ENCODE measurements around the gene SEC24B.

SEC24B gene

DNA sequence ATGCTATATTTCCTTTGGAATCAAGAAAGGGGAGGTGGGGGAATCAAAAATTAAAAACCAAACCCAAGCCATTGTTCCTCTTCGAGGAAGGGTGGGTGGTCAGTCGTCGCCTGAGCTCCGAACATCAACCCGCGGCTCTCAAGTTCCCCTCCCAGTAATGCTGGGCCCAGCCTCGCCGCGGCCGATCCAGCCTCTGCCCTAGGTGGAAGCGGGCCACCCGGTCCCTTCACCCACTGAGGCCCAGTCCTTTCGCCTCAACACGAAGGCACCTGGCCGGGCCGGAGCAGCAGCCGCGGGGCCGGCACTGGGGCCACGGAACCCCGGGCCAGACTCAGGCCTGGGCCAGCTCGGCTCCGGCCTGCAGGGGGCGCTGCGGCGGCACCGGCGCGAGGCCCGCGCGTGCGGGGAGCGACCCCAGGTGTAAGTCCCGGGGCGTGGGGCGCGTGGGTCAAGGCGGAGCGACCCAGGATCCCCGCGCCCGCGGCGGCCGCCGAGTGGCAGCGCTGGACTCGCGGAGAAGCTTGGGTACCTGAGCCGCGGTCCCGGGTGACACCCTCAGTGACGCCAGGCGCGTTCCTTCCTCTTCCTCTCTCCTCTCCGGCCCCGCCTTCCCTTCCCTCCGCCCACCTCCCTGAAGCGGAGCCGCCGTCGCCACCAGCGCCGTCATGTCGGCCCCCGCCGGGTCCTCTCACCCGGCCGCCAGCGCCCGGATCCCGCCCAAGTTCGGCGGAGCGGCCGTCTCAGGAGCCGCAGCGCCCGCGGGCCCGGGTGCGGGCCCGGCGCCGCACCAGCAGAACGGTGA, at the start of gene SEC24B:
SEC24B (plus strand) TSS at position 611 of the 802 bp plus-strand sequence; CDS start at position 666, 55 bp downstream.
- peak; percentile 92 for DNase-seq

DNA sequence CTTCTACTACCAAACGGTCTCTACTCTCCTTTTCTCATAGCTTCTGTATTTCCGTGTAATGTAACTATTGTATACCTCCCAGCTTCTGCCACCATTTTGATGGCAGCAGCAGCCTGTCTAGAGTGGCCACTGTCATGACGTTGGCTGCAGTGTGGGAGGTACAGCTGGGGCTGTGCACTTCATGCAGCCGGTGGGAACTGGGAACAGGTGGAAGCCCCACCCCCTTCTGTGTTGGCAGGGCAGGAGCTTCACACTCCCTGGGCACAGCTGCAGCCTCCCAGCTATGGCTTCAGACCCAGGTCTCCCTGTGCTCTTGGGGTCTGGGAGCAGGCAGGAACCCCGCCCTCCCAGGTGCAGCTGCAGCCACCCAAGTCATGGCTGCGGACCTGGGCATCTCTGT, 49.8 kb upstream of the SEC24B start:
- DNase-seq, result no peak

DNA sequence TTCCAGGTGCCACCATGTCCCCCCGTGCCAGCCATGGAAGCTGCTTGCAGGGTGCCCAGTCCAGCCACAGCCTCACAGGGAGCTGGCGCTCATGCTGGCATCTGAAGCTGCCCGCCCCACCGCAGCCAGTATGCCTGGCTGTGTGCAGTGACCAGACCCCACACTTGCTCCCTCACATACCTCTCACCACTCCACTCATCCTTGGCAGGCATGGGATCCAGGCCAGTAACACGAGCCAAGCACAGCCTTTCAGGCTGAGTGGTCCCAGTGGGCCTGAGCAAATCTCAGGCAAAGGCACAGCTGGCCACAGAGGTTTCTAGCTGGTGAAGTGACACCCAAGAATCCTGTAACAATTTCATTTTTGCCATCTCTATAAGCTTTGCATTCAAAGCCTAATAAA, 48.4 kb upstream of the SEC24B start:
- no peak for DNase-seq

DNA sequence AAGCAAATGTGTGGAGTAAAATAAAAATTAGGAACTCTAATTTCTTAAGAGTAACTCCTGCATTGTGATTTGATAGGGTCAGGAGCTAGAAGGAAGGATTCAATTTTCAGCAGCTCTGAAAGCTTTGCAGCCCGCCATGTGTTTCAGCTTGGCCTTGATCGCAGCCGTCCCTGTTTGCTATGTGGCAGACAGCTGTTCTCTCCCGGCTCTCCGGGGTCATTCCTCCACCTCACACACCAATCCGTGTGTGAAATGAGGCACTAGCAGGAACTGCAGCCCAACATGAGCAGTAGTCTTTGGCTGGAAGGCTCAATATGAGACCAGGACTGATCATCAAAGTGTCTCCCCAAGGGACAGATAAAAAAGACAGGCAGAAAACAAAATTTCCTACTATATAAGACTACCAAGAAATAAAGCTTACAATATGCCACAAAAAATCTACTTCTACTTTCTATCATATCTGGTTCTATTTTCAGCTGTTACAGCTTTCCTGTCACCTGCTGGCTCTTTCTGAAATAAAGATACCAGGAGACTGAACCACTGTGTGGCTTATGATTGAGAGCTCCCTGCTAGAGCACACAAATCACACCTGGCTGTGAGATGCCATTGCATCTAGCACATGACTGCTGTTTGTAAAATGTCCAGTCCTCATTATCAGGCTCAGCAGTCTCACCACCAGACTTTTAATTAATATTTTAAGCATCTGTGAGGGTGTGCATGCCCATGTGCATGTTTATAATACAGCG, 44.1 kb upstream of the SEC24B start:
- no peak for DNase-seq

DNA sequence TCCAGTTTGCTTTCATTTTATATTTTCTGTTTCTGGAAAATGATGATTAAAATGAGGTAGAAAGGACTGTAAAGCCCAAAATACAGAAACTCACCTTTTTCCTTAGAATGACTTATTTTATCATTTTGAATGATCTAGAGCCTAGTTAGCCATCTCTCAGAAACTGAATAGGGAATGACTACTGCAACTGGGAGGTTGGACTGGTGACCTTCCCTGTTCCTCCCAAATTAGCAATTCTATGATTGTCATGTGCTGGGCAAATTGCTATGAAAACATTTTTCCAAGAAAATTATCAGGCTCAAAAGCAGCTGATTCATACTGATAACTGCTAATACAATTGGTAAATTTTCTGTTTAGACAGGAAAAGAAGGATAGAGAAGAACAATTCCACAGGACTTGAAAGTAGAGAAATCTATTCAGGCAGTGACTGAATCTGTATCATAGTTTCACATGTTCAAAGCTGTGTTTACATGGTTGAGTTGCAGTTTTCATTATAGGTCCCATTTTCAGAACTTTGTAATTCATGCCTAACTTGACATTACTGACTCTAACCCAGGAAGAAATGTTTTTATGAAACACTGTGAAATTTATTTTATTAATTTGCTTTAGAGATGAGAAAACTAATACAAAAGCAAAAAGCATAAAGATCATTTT, 43.4 kb upstream of the SEC24B start:
- DNase-seq, result no peak

DNA sequence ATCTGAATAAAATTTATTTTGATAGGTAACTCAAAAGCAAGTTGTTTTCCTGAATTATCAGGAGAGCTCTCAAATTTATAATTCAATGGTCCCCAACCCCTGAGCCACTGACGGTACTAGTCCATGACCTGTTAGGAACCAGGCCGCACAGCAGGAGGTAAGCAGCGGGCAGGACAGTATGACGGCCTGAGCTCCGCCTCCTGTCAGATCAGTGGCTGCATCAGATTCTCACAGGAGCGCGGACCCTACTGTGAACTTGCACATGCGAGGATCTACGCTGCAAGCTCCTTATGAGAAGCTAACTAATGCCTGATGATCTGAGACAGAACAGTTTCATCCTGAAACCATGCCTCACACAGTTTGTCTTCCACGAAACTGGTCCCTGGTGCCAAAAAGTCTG, 37.9 kb upstream of the SEC24B start:
- DNase-seq, result no peak

DNA sequence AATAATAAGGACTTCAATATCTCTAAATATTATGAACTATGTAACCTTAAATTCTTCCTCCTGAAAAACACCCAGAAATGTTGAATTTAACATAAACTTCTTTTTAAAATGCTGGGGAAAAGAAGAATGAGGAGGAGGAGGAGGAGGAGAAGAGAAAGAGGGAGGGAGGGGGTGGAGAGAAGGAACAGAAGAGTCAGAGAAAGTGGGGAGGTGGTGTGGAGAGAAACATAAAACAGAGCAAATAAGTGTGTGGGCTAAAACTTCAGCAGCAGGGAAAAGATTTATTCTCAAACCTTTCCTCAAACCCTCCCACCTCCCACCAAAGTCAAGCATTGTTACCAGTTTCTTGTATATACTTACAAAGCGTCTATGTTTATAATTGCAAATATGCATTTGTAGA, 34.7 kb upstream of the SEC24B start:
- no peak for DNase-seq

DNA sequence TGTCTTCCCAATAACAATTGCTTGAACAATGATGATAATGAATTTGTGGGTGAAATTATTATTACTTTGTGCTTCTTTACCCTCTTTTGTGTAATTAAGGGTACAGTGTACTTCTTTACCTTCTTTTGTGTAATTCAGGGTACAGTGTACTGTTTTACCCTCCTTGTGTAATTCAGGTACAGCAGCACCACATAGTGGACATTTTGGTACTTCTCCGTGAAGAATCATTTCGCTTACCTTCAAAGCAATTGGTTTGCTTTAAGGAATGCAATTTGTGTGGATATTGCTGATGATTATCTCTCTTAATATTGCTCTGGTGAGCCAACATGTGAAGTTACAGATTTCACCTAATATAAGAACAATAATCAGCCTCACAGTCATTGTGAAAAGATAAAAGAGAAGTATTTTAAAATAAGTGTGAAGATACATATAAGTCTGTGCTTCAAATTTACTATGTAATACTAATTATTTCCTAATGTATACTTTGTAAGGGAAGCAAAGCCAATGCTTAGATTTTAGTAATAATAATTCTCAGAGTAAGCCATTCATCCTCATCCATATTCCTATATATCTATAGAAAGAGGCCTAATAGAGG, 27.2 kb upstream of the SEC24B start:
- DNase-seq, result peak; percentile 78

DNA sequence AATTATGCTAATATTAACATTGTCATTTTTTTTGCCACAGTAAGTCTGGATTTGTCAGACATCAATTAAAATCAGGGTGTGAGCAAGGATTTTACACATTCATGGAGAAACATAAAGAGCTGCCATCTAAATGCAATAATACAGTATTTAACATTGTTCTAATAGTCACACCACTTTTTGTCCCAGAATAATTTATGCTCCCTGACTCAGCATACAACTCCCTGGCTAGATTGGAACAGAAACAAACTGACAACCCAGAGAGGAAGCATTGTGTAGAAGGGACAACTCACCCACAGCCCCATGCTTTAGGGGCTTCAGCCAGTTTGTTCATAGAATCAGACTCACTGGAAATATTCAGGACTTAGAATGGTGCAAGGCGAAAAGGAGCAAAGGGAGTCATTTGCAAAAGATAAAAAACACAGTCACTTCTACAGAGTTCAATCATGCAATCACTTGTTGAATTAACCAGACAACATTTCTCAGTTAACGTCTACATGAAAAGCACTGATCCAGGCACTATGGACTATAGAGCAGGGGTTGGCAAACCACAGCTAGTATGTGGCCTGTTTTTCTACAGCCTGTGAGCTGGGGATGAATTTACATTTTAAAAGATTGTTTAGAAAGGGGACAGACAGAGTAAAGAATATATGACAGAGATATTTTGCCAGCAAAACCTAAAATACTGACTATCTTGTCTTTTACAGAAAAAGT, 26.4 kb upstream of the SEC24B start:
- DNase-seq, result no peak

DNA sequence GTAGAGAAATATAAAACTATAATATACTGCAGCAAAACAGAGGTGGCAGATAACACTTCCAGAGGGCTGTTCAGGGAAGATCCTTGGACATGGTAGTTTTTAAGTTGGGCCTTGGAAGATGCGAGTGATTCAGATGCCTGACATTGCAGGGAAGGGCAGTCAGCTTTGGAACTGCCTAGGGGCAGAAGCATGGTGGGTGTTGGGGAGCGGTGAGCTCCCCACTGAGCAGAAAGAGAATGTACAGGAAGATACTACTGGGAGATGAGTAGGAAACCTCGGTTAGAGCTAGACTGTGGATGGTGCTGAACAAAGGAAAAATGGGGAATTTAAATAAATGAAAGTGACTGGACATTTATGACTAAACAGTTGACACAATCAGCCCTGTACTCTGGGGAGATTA, 24.9 kb upstream of the SEC24B start:
- DNase-seq, result no peak

DNA sequence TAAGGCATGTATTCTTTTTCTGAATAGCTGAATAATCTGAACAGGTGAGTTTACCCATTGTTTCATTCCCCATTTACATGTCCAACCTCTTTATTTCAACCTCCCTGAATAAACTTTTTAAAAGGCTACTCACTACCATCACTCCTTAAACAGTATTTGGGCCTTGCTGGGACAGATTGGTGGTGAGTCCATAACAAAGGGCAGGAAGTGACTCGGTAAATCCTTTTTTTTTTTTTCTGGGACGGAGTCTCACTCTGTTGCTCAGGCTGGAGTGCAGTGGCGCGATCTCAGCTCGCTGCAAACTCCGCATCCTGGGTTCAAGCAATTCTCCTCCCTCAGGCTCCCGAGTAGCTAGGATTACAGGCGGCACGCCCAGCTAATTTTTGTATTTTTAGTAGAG, 23.4 kb upstream of the SEC24B start:
- no peak for DNase-seq

DNA sequence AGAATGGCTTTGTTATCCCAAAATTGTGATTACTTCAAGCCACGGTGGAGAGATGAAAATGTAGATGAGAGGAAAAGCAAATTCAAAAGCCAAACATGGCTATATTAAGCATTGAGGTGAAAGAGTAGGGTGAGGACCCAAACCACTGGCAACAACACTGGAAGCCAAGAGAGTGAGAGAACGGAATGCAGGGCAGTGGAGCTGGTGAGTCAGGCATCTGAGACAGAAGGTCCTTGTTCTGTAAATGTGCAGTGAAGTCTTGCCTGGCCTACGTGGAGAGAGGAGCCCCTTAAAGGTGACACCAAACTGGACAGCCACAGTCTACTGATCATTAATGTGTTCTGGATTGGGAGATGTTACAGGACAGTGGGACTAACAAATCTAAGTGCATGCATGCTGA, 22.8 kb upstream of the SEC24B start:
- no peak for DNase-seq

DNA sequence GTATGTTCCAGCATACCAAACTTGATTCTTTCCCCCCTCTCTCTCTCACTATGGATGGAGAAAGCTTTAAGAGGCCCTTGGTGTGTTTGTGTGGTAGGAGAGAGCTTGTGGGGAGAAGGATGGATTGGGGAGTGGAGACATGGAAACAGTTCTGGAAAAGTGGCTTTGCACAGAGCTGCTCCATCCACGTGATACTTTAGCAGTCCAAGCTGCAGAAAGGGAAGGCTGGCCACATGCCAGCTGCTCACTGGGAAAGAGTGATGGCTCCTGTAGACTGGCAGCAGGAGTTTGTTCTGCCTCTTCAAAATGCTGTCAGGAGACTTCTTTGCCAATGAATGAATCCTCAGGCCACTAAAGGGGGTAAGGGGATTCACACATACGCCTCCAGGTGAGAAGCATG, 21.7 kb upstream of the SEC24B start:
- DNase-seq, result no peak

DNA sequence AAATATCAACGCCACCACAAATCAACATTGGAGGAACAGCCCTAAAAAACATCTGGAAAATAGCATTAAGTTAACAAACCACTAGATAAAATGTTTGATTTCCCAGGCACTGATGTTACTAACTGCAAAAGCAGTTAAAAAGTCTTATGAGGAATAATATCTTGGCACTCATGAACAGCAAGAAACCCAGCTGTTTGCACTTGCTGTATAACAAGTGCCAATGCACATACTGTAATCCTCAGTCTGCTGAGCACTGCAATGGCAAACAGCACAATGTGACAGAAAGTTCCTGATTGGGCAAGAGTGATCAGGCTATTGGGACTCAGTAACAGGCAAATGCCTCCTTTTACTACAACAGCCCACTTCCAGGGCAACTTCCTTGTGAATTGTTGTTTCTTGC, 20.8 kb upstream of the SEC24B start:
- DNase-seq, result no peak

DNA sequence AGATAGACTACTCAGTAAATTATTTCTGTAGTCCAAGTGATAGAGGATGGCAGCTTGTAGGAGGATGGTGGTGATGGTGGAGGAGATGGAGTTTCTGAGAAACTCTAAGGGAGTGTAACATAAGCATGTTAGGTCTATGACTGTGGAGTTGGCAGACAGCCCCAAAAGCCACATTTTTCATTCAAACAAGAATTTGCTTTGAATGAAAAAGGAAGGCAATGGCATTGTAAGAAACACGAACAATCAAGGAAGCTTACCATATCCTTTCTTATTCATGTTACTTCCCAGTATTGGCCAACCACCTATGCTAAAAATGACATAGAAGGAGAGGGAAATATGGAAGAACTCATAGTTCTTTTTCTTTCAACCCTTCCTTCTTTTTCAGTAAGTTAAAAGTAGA, 18.7 kb upstream of the SEC24B start:
- no peak for DNase-seq

DNA sequence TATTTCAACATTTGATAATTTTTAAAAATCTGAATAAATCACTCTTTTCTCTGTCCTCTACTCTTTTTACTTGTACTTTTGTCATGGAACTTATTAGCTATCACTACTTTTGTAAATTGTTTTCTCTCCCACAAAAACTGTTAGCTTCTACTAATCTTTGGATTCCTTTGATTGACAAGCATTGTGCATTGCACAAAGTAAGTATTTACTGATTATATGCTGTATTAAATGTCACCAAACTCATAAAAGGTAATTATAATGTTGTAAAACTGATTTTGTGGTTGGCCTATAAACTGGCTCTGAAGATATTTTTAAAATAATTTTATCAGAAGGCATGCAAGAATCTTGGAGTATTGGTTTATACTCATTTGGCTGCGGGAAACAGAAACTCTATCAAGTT, 15.0 kb upstream of the SEC24B start:
- no peak for DNase-seq

DNA sequence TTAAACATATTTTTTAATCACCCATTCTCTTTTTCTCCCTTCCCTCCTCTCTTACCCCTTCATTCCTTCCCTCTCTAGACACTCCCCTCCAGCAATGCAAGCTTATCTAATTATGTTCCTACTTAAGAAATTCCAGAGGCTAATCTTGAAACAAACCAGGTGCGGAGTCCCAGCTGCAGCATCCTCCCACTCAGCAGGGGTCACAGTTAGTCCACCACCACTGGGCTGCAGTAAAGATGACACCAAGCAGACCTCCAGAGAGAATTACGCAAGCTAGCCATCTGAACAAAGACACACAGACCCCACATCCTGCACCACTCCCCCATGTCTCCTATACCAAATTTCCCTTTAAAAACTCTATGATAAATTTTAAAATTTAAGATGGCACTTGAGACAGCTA, 13.9 kb upstream of the SEC24B start:
- no peak for DNase-seq

DNA sequence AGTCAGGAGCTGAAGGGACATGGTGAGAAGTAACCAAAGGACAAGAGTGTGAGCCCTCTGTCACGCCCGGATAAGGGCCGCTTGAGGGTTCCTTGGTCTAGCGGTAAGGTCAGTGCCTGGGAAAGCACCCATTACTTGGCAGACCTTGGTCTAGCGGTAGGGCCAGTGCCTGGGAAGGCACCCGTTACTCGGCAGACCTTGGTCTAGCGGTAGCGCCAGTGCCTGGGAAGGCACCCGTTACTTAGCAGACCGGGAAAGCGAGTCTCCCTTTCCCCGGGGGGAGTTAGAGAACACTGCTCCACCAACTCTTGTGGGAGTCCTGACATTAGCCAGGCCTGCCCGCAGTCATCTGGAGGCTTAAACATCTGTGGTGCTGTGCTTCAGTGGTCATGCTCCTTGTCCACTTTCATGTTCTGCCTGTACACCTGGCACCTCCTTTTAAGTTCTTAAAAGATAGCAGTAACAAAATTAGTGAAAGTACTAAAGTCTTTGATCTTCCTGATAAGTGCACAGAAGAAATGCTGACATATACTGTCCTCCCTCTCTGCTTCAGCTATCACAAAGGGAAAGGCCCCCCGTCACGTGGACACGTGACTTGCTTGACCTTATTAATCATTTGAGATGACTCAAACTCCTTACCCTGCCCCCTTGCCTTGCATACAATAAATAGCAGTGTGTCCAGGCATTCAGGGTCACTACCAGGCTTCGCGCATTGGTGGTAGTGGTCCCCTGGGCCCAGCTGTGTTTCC, 9.3 kb upstream of the SEC24B start:
- DNase-seq, result no peak

DNA sequence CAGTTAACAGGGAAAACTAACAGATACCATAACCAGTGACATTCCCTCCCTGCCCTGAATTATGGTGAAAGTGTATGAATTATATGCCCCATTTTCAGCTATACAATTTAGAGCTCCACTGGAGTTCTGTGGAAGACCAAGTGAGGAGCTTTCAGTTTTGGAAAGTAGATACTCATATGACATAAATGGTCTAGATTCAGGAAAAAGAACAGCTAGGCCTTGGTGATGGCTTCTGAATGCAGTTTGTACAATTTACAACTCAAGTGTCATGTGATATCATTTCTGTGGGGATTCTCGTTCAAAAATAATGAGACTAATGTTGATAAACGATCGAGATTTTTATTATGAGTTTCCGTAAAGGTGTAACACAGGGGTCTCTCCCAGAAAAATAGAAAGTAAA, 8.2 kb upstream of the SEC24B start:
- DNase-seq, result no peak

DNA sequence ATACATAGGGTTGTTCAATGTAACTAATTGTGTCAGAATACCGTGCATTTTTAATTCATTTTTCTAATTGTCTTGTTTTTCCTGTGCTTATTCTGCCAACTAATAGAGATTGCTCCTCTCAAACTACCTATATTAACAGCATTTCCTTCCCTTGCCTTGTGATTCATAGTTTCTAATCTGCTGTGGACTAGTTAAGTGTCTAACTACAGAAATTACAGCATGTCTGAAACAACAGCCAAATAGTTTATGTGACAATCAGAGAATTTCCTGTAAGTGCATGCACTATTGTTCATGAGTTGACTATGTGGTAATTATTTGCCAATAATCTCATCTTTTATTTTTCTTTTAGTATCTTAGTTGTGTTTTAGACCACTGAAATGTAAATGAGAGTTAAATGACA, 4.1 kb upstream of the SEC24B start:
- DNase-seq, result no peak

DNA sequence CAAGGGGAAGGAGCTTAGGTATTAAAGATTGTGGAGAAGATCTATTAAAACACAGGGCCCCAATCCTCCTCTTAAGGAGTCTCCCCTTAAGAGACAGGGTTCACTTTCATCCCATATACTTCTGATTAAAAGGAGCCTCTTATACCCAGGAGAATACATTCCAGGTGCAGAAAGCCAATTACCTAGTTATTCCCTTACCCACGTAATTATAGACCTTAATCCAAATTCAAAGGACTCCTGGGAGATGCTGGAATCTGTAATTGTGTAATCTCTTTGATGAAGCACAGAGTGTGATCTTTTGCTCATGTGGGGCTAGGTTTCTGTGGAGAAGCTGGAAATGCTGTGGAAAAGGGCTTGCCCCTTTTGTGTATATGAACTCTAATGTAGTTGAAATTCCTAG, 1.4 kb upstream of the SEC24B start:
- no peak for DNase-seq

DNA sequence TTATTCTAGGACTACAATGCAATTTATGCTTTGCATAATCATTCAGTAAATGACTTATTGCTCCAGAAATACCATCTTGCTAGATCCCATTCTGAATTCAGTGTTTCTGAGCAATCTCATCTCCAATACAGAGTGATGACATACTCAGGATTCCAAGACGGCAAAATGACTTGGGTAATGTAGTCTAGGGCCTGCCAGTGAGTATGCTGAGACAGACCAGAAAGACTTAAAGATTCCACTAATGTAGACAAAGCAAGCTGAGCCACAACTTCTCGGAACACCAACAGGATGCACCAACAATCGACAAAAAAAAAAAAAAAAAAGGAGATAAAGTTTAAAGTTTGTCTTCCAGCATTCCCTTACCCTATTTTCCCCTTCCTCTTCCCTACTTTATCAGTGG, 919 bp upstream of the SEC24B start:
- peak; percentile 59 for DNase-seq

Data from OCI-M1 (cell line).